D341Med (cell line): ENCODE results near the gene NPTX1.
"Not testable (repeated sequence)": the region's sequence is repeated elsewhere in the genome, so short reads cannot be mapped to it uniquely, and the experiment has no call there.

ENCODE experiments used
- DNase-seq: peaks from one replicate; pipeline ENCODE4 v3.0.0; 2012; ENCODE audit warnings: low spot score

NPTX1 gene, protein sequence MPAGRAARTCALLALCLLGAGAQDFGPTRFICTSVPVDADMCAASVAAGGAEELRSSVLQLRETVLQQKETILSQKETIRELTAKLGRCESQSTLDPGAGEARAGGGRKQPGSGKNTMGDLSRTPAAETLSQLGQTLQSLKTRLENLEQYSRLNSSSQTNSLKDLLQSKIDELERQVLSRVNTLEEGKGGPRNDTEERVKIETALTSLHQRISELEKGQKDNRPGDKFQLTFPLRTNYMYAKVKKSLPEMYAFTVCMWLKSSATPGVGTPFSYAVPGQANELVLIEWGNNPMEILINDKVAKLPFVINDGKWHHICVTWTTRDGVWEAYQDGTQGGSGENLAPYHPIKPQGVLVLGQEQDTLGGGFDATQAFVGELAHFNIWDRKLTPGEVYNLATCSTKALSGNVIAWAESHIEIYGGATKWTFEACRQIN

DNA sequence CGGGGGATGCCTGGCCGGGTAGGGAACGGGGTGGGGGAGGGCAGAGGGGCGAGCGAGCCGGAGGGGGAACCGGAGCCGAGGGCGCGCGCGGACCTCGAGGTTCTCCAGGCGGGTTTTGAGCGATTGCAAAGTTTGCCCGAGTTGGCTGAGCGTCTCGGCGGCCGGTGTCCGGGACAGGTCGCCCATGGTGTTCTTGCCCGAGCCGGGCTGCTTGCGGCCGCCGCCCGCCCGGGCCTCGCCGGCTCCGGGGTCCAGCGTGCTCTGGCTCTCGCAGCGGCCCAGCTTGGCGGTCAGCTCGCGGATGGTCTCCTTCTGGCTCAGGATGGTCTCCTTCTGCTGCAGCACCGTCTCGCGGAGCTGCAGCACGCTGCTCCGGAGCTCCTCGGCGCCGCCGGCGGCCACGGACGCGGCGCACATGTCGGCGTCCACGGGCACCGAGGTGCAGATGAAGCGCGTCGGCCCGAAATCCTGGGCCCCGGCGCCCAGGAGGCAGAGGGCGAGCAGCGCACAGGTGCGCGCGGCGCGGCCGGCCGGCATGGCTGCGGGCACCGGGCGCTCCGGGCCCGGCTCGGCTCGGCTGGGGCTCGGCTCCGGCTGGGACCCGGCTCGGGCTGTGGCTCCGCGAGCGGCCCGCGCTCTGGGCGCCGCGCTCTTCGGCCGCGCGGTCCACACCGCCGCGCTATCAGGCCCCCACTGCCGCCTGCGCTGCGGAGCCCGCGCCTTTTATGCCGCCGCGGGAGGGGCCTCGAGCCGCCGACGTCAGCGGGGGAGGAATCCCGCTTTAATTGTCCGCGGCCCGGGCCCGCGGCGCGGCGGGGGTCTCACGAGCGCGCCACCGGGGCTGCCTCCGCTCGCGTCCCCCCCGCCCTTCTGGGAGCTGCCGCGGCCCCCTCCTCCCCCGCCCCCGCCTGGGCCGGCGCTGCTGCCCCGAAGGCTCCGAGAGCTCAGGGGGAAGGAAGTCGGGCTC lies at the start of gene NPTX1:
Gene NPTX1, minus strand, starts transcription at position 698 of the 967 bp plus-strand sequence. Its CDS starts 161 bp downstream, at position 537.
- DNase-seq = peak; percentile 96

DNA sequence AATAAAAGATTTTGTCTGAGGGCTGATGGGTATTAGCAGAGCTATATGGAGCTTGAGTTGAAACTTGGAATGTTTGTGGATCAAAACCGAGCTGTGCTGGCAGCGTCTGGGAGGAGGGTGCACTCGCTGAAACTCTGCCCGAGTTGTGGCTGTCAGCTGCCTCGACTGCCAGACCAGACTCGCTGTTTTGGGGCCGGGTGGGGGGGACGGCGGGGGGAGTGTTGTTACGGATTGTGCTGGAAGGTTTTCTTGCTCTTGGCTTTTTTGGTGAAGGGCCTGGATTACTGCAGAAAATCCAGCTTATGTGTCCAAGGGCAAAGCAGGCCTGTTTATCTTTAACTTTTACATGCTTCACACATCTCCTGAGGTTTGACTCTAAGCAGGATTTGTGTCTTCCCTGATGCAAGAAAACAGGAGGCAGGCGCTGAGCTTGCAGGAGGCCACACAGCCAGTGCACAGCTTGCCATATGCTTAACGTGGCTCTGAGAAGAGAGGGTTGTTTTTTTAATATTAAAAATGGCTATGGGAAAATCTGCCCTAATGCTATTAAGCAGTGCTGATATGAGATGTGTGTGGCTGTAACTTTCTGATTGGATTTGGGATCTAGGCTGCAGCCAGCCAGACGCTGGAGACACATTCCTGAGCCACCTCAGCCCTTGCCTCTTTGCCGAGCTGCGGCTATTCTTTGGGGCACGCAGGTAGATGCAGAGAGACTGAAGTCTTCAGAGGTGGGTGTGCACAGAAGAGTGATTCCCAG lies 47.7 kb upstream of the NPTX1 start:
- peak; percentile 90 for DNase-seq

DNA sequence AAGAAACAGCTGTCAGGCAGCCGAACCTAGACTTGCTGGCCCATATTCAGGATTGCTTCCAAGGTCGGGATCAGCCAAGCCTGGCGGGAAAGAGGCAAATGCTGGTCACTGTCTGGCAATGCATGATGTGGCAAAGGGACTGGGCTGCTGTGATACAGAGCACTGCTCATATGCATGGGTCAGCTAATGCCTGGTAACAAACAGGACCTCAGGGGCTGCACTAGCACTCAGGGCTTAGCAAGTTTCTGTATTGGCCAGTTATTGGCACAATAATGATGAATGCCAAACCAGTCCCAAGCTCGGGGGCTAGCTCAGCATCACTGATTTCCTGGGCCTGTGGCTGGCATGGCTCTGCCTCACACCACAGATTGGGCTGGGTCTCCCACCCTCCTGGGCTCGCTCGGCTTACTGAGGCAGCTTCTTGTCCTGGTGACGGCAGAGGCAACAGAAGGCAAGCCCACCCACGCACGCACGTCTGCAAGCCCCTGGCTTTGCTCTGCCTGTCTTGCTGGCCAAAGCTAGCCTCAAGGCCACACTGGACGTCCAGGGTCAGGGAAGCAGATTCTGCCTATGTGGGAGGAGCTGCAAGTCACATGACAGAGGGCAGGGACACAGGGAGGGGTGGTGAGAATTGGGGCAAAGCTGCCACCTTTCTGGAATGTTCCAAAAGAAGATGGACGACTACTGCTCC lies 46.8 kb upstream of the NPTX1 start:
- no peak for DNase-seq

GRCh38 chr17:80520810-80521455 lies 44.5 kb upstream of the NPTX1 start:
- DNase-seq = peak; percentile 23

GRCh38 chr17:80519091-80519781 lies 42.8 kb upstream of the NPTX1 start:
- DNase-seq = no peak

- no peak for DNase-seq
These were observed 42.0 kb upstream of the NPTX1 start for GRCh38 chr17:80518392-80518791.

DNA sequence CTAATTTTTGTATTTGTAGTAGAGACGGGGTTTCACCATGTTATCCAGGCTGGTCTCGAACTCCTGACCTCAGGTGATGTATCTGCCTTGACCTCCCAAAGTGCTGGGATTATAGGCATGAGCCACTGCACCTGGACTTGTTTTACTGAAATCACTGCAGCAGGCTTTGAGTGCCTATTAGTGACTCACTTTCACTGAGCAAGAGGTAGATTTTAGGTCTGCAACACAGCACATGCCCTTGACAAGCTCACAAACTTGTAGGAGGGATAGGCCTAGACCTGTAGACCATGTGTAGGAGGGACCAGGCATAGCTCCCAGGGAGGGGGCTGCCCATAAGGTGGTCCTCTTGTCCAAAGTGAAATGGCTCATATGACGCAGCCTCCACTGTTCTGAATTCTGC lies 41.2 kb upstream of the NPTX1 start:
- DNase-seq = no peak

- DNase-seq = no peak
These were observed 39.9 kb upstream of the NPTX1 start for GRCh38 chr17:80516171-80516932.

GRCh38 chr17:80513892-80514291 lies 37.5 kb upstream of the NPTX1 start:
- no peak for DNase-seq

DNA sequence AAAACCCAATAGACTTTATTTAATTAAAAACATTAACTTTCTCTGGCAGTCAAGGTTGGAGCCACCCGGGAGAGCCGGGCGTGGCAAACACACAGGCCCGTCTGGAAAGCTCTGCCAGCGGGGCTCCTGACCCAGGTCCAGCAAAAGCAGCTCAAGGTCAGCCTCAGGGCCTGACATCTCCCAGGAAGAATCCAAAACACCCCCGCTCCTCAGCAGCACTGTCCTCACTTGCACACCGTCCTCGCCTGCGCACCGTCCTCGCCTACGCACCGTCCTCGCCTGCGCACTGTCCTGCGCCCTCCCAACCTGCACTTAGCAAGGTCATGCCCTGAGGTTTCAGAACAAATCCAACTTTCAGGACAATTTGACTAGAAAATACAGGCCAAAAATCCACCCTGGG lies 36.8 kb upstream of the NPTX1 start:
- no peak for DNase-seq

DNA sequence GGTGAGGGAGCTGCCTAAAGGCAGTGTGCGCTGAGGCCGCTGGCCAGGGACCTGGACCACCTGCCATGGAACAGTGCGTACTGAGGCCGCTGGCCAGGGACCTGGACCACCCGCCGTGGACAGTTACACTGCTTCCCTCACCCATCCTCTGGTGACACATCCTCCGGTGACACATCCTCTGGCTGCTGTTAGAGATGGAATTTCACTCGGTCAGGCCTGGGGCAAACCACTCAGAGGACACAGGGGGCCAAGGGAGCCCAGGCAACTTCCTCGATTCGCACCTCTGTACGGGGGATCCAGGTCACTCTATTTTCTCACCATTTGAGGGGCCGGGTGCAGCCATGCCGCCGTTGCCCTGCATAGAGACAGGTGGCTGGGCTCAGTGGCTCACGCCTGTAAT lies 35.8 kb upstream of the NPTX1 start:
- no peak for DNase-seq

DNA sequence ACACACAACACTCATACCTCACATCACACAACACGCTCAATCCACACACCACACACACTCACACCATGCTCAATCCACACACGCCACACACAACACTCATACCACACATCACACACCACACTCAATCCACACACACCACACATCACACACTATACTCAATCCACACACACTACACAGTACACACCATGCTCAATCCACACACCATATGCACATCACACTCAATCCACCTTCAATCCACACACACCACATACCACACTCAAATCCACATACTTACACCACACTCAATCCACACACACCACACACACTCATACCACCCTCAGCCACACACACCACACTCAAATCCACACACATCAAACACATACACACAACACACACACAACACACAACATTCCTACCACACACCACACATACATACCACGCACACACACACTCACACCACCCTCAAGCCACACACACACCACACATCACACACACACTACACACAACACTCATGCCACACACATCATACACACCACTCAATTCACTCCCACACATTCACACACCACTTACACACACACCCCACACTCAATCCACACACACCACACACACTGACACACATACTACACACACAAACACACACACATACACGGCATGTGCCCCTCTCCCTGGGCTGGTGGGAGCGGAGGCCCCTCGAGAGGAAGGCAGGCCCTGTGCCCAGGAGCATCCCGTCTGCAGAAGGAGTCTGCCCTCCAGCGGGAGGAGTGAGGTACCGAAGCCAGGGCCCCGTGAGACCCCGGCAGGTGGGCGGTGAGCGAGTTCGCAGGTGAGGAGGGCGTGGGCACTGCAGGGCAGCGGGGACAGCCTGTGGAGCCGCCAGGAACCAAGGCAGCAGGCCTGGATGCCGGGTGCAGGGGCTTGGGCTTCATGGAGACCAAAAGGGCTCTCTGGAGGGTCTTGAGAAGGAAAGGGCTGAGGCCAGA lies 35.1 kb upstream of the NPTX1 start:
- no peak for DNase-seq

DNA sequence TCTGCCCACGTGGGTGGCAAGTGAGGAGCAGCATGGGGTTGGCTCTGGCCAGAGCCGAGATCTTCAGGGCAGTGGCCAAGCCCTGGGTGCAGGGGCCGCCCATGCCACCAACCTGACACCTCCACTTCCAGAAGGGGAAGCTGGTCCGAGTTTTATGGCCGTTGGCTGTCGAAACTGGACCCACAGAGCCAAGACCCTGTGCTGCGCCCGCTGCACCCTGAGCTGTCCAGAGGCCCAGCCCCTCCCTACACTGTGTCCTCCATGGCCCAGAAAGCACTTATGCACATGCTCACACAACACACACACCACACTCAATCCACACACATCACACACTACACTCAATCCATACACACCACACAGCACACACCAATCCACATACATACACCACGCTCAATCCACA lies 34.4 kb upstream of the NPTX1 start:
- DNase-seq = no peak

GRCh38 chr17:80510132-80510531 lies 33.7 kb upstream of the NPTX1 start:
- no peak for DNase-seq

GRCh38 chr17:80509311-80509710 lies 32.9 kb upstream of the NPTX1 start:
- DNase-seq = no peak

DNA sequence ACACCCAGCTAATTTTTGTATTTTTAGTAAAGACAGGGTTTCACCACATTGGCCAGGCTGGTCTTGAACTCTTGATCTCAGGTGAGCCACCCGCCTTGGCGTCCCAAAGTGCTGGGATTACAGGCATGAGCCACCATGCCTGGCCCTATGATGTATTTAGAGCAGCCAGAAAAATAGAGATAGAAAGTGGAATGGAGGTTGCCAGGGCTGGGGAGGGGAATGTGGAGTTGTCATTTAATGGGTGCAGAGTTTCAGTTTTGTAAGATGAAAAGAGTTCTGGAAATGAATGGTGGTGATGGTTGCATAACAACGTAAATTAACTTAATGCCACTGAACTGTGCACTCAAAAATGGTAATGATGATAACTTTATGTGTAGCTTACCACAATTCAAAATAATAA lies 31.6 kb upstream of the NPTX1 start:
- no peak for DNase-seq

GRCh38 chr17:80507177-80507576 lies 30.8 kb upstream of the NPTX1 start:
- not testable (repeated sequence) for DNase-seq

DNA sequence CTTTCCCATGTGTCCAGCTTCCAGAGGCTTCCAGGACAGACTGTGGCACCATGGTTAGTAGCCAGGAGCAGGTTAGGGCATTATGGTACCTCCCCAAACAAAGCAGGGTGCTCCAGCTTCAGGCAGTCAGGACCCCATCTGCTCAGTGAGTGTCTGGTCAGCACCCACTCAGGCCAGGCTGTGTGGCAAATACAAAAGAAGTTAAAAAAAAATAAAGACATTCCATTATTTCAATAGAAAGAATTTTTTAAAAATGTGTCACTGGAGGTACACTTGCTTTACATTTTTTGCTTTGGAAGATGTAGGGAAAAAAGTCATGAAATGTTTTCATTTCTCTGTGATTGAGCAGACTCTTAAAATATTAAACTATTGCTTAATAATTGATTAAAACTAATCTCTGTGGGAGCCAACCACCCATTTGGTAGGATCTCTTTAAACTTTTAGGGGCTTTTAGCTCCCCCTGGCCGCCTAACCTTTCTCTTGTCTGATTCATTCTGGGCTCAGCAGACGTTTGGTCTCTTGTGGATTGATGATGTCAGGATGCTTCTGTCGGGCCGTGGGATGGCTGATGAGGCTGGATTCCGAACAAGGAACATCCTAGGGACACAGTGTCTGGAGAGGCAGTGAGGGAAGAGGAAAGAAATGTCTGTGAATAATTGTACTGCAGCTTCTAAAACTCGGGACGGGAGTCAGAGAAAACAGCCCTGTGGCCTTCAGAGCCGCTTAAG lies 28.4 kb upstream of the NPTX1 start:
- DNase-seq = peak; percentile 65
